ENCODE measurements around the gene PERCC1.

Gene PERCC1

GRCh38 chr16:1420111-1420539 is 10.8 kb upstream of the PERCC1 start:
- TF ChIP-seq CTCF (IDR thresholded peaks at IDR 0.05; ENCODE audit: low read depth, low read length, missing control alignments): no peak
- DNase-seq (ENCODE audit: extremely low read depth, low read depth): no peak
- H3K4me3 ChIP-seq (replicated peaks; ENCODE audit: low read depth, low read length): peak overlapping the region; percentile 89

- no peak for TF ChIP-seq CTCF (IDR thresholded peaks at IDR 0.05; ENCODE audit: low read depth, low read length, missing control alignments)
- no peak overlapping the region for H3K4me3 ChIP-seq (replicated peaks; ENCODE audit: low read depth, low read length)
Measured at GRCh38 chr16:1422076-1422475, 8.8 kb upstream of the PERCC1 start.

GRCh38 chr16:1424028-1424427 is 6.8 kb upstream of the PERCC1 start:
- H3K4me3 ChIP-seq (replicated peaks; ENCODE audit: low read depth, low read length): no peak overlapping the region
- TF ChIP-seq CTCF (IDR thresholded peaks at IDR 0.05; ENCODE audit: low read depth, low read length, missing control alignments): no peak
- no peak for DNase-seq (ENCODE audit: extremely low read depth, low read depth)

More at GRCh38 chr16:1422076-1422475, 8.8 kb upstream of the PERCC1 start:
- no peak for DNase-seq (ENCODE audit: extremely low read depth, low read depth)

GRCh38 chr16:1425616-1426370 is 5.1 kb upstream of the PERCC1 start:
- no peak for TF ChIP-seq CTCF (IDR thresholded peaks at IDR 0.05; ENCODE audit: low read depth, low read length, missing control alignments)
- DNase-seq (ENCODE audit: extremely low read depth, low read depth): no peak
- no peak overlapping the region for H3K4me3 ChIP-seq (replicated peaks; ENCODE audit: low read depth, low read length)

- no peak for TF ChIP-seq CTCF (IDR thresholded peaks at IDR 0.05; ENCODE audit: low read depth, low read length, missing control alignments)
- no peak overlapping the region for H3K4me3 ChIP-seq (replicated peaks; ENCODE audit: low read depth, low read length)
- DNase-seq (ENCODE audit: extremely low read depth, low read depth): no peak
Measured at GRCh38 chr16:1426734-1427471, 4.0 kb upstream of the PERCC1 start.

- H3K4me3 ChIP-seq (replicated peaks; ENCODE audit: low read depth, low read length): no peak overlapping the region
- TF ChIP-seq CTCF (IDR thresholded peaks at IDR 0.05; ENCODE audit: low read depth, low read length, missing control alignments): no peak
- no peak for DNase-seq (ENCODE audit: extremely low read depth, low read depth)
Measured at GRCh38 chr16:1427473-1428461, 3.1 kb upstream of the PERCC1 start.

All from HFF-Myc (cell line).